ENCODE data around the gene ORAI3.

The ORAI3 gene

DNA sequence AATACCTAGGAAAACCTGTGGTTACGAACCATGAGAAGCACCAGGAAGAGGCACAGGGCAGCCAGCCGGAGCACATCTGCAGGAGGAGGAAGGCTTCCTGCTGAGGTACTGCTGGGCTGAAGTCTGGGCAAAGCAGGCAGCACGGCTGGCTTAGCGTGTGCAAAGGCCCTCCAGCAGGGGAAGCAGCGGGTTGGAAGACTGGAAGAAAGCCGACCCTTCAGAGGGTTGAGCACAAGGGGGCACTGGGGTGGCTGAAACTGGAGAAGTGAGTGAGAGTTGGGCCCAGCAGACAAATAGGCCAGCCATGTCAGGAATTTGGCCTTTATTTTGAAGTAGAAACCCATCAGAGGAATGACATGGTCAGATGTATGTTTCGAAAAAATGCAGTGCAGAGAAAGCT, 24.0 kb downstream of the ORAI3 start:
- DNase-seq = no peak

DNA sequence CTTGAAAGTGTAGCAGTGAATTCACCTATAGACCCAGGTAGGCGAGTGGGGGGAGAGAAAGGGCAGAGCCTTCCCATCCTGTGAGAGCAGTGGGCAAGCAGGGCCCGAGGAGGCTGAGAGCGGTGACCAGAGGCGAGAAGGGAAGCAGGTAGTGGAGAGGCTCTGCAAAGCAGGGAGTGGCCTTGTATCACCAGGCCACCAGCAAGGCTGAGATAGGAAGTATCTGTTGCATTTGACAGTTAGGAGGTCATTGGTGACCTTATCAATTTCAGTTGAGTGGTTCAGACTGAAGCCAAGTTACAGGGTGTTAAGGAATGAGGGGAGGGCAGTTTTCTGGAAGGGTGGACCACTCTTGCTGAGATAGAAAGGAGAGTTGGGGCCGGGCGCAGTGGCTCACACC, 25.5 kb downstream of the ORAI3 start:
- no peak for DNase-seq

DNA sequence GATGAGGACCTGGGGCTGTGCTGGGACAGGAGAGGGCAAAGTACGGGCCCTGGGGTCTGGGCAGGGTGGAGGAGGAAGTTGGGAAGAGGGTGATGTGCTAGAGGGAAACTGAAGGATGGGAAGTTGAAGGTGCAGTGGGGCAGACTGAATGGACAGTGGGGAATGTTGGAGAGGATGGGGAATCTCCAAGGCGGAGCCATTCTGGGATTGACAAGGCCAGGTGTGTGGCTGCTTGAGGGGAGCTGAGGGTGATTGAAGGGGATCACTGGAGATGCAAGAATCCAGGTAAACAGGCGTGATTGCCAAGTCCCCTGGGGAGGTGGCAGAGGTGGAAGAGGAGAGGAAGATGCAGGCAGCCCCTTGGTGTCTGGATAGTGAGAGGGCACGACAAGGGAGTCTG, 27.6 kb downstream of the ORAI3 start:
- no peak for DNase-seq

DNA sequence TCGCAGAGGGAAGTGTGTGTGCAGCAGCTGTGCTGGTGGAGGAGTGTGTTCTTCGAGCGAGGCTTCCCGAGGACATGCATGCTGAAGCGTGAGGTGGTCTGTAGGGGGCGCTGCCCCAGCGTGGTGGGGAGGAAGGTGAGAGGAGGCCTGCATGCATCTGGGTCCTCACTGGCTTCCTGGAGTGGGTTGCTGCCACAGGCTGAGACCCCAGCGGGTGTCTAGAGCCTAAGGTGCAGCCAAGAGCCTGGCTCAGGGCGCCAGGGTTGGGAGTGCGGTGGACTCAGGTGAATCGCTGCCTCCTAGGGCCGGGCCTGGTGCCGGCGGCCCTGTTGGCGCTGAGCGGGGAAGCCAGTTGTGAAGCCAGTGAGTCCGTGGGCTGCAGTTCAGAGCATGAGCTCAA, 28.6 kb downstream of the ORAI3 start:
- no peak for DNase-seq

DNA sequence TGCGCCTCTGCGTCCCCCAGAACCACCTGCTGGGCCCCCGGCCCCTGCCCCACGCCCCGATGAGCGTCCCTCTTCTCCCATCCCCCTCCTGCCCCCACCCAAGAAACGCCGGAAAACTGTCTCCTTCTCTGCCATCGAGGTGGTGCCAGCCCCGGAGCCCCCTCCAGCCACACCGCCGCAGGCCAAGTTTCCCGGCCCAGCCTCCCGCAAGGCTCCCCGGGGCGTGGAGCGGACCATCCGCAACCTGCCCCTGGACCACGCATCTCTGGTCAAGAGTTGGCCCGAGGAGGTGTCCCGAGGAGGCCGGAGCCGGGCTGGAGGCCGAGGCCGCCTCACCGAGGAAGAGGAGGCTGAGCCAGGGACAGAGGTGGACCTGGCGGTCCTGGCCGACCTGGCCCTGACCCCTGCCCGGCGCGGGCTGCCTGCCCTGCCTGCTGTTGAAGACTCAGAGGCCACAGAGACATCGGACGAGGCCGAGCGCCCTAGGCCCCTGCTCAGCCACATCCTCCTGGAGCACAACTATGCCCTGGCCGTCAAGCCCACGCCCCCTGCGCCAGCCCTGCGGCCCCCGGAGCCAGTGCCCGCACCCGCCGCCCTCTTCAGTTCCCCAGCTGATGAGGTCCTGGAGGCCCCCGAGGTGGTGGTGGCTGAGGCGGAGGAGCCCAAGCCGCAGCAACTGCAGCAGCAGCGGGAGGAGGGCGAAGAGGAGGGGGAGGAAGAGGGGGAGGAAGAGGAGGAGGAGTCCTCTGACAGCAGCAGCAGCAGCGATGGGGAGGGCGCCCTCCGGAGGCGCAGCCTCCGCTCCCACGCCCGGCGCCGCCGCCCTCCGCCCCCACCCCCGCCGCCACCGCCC, 30.5 kb downstream of the ORAI3 start:
- DNase-seq = no peak

DNA sequence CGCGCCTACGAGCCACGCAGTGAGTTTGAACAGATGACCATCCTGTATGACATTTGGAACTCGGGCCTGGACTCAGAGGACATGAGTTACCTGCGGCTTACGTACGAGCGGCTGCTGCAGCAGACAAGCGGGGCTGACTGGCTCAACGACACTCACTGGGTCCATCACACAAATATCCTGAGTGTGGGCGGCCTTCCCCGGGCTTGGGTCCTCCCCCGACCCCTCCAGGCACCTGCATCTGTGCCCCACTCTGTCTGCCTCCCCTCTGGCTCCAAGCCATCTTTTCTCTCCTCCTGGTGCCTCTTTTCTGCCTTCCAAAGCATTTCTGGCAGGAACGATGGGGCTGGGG, 31.1 kb downstream of the ORAI3 start:
- DNase-seq = no peak

DNA sequence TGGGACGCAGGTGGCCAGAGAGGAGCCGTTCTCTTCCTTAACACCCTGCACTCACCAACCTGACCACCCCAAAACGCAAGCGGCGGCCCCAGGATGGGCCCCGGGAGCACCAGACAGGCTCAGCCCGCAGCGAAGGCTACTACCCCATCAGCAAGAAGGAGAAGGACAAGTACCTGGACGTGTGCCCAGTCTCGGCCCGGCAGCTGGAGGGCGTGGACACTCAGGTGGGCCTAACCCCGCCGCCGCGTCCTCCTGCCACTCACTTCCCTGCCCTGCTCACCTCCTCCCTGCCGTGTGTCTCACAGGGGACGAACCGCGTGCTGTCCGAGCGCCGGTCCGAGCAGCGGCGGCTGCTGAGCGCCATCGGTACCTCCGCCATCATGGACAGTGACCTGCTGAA, 31.6 kb downstream of the ORAI3 start:
- no peak for DNase-seq

DNA sequence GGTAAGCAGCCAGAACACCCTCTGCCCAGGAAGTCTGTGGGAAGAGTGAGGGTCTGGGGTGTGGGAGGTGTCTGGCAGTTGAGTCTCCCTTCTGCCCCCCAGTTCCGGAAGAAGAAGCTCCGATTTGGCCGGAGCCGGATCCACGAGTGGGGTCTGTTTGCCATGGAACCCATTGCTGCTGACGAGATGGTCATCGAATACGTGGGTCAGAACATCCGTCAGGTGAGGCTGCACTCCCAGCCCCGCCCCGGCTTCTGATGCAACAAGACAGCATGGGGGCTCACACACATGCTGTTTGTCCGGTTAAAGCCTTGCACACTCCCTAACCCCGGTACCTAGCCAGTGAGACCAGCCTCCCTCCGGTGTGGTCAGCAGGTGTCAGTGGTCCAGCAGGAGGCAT, 32.1 kb downstream of the ORAI3 start:
- DNase-seq = no peak

DNA sequence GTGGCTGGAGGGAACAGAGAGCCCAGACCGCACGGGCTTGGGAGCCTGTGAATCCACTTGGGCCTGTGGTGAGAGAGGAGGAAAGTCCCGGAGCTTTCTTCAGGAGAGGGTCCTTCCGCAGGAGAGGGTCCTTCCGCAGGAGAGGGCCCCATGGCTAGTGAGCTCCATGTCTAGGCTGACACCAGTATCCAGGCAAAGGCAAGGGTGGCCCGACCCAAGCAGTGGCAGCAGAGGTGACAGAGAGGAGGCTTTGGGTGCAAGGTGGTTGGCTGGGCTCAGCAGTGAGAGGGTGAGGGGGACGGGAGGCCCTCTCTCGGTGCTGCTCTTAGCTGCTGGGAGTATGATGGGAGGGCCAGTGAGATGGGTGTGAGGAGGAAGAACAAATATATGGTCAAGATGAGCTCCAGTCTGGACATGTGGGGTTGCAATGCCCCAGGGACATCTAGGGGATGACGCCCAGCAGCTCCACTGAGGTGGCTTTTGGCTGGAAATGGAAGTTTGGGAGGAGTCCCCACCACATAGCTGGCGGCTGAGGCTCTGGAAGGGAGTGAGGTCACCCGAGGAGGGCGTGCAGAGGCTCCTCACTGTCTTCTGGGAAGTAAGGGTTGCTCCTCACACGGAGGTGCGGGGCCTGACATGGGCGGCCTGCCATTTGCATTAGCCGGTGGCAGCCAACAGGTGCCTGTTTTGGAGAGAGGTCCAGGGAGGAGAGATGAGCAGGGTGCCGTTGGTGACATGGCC, 33.9 kb downstream of the ORAI3 start:
- no peak for DNase-seq

DNA sequence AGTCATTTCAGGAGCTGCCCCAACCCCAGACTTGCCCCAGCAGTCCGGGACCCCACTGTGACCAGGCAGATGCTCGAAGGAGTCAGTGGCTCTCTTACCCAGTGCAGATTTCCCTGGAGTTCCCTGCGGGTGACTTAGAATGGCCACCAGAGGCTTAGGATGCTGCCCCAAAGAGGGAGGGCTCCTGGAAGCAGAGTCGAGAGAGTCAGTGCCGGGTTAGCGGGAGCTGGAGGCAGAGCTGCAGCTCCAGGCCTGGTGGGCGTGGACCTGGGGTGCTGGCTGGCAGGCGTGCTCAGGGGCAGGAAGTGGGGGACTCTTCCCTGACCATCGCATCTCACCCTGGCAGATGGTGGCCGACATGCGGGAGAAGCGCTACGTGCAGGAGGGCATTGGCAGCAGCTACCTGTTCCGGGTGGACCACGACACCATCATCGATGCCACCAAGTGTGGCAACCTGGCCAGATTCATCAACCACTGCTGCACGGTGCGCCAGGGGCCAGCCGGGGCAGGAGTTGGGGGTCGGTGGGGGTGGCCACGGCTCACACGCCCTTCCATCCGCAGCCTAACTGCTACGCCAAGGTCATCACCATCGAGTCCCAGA, 34.5 kb downstream of the ORAI3 start:
- DNase-seq = no peak

DNA sequence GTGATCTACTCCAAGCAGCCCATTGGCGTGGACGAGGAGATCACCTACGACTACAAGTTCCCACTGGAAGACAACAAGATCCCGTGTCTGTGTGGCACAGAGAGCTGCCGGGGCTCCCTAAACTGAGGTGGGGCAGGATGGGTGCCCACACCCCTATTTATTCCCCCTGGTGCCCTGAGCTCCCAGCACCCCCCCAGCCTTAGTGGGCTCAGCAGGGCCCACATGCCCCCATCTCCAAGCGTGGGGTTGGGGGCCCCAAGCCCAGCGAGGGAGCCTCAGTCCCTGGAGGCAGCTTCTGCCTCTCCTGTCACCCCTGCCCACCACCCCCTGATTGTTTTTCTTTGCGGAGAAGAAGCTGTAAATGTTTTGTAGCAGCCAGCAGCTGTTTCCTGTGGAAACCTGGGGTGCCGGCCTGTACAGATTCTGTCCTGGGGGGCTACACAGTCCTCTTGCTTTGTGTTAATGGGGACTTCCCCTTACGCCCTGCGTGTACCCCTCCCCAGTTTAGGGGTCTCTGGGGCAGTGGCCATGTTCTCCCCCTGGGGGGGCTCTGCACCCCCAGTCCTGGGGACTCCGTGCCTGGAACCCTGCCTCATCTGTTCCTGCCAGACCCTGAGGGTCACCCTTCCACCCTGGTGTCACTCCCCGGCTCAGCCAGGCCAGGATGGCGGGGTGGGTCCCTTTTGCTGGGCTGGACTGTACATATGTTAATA, 35.2 kb downstream of the ORAI3 start:
- DNase-seq = no peak

DNA sequence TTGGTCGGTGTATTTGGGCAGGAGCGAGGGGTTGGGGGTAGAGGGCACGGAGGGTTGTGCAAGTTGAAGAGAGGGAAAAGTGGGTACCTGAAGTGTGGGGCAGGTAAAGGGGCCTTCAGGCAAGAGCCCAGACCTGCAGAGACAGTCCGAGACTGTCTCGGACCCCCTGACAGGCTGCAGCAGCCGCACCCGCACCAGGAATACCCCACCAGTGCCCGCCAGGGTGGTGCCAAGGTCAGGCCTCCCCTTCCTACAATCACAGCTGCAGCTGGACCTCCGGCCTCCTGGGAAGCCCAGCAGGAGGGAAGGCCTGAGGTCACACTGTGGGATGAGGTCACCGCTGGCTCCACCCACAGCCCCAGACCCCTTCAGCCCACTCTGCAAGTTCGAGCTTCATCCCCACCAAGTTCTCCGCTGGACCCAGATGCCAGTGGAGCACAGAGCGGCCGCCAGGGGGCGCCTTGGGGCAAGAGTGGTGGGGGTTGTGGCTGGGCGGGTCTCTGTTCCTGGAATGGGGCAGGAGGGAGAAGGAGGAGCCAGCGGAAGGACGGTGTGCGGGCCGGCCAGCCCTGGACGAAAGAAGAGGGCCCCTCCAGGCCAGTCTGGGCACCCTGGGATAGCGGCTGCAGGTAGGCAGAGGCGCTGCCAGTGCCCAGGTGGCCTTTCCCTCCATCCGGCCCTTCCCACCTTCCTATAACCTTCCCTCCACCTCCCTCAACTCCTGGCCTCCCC, 36.0 kb downstream of the ORAI3 start, which contains the start of gene HSD3B7:
Gene HSD3B7, plus strand, starts transcription at position 539 of the 732 bp plus-strand sequence. CDS start 452 bp downstream, outside the sequence.
- peak; percentile 69 to 76 for DNase-seq

DNA sequence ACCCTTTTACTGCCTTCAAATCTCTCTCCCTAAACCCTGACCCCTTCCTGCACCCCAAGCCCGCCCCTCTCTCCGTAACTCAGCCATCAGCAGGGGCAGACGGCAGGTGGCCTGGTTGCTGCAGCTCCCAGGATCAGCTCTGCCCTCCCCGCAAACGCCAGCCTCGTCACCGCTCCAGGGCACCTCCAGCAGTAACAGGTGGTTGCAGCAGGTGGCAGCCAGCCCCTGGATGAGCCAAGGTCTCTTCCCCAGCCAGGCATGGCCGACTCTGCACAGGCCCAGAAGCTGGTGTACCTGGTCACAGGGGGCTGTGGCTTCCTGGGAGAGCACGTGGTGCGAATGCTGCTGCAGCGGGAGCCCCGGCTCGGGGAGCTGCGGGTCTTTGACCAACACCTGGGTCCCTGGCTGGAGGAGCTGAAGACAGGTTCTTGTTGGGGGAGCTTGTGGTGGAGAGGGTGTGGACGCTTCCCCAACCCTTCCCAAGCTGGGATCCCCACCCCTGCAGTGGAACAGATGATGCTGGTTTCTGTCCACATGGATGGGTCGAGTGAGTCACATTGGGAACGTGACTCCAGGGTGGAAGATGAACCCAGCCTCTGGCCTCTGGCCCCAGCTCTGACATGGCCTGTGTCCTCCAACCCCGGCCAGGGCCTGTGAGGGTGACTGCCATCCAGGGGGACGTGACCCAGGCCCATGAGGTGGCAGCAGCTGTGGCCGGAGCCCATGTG, 36.7 kb downstream of the ORAI3 start:
- DNase-seq = peak; percentile 74 to 87

DNA sequence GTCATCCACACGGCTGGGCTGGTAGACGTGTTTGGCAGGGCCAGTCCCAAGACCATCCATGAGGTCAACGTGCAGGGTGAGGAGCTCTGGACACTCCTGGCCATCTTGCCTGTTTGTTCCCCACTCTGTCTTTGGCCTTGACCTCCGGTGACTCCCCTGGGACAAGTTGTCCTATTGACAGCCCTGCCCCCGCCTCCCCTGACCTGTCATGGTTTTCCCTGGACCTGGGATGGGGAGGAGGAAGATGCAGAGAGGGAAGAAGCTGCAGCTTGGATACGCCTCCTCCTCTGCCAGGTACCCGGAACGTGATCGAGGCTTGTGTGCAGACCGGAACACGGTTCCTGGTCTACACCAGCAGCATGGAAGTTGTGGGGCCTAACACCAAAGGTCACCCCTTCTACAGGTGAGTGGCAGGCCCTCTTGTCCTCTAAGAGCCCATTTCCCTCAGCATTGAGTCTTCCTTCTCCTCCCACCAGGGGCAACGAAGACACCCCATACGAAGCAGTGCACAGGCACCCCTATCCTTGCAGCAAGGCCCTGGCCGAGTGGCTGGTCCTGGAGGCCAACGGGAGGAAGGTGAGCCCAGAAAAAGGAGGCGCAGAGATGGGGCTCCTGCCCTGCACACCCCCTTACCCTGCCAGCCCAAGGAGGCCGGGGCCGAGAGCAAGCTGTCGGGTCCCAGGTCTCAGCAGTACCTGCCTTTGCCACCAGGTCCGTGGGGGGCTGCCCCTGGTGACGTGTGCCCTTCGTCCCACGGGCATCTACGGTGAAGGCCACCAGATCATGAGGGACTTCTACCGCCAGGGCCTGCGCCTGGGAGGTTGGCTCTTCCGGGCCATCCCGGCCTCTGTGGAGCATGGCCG, 37.5 kb downstream of the ORAI3 start:
- DNase-seq = no peak

DNA sequence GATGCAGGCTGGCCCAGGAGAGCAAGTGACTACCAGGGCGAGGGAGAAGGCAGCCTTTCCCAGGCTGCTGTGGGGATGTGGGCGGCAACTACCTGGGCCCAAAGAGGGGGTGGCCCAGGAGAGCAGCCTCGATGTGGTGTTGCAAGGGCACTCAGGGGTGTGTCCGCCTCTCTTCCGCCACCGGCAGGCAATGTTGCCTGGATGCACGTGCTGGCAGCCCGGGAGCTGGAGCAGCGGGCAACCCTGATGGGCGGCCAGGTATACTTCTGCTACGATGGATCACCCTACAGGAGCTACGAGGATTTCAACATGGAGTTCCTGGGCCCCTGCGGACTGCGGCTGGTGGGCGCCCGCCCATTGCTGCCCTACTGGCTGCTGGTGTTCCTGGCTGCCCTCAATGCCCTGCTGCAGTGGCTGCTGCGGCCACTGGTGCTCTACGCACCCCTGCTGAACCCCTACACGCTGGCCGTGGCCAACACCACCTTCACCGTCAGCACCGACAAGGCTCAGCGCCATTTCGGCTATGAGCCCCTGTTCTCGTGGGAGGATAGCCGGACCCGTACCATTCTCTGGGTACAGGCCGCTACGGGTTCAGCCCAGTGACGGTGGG, 38.8 kb downstream of the ORAI3 start:
- no peak for DNase-seq

DNA sequence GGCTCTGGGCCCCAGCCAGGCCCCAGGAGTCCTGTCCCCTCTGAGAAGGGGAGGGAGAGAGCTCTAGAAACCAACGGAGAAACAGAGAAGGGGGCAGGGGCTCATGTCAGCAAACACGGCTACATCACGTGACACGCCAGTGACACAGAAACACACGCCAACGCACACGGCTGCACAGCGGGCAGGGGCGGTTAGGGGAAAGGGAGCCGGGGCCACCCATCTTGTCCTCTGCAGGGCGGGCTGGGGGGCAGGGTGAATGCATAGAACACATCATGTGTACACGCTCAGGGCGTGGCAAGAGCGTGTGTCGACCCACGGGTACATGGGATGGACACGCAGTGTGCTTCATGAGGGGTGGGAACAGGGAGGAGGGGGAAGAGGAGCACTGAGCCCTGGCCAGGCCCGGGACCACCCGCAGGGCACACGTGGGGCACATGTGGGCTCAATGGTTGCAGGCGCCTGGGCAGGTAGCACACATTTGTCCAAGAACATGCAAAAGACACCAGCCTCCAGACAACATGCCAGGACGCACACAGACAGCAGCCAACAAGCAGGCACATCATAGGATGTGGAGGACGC, 40.7 kb downstream of the ORAI3 start:
- no peak for DNase-seq

DNA sequence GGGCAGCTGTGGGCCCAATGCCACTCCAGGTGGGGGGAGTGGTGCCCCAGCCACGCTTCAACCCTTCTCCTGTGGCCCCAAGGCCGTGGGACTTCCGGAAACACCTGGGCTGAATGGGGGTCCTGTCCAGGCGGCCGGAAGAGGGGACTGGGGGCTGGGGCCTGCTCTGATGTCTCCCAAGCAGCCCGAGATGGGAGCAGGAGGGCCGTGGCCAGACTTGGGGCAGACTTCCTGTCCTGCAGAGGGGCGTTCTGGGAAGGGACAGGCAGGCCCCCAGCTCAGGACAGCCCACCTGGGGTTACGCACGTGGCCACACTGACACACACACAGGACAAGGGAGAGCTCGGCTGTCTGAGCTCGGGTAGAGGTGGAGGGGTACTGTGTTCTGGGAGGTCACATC, 41.2 kb downstream of the ORAI3 start:
- no peak for DNase-seq

DNA sequence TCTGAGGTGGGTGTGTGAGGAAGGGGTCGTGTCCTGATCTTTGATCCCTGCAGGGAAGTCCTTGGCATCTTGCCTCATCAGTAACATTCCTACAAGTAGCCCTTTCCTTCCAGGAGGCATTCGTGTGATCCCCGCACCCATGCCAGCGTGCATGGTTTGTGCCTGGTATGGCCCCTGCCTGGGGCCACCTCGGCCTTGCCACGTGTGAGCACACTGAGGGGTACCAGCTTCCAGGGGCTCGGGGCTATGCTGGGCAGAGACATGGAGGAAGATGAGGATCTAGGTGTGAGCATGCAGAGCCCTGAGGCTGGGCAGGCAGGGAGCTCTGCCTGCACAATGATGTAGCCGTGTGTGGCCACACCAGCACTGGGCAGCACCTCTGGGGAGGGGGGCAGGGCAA, 42.2 kb downstream of the ORAI3 start:
- DNase-seq = no peak

DNA sequence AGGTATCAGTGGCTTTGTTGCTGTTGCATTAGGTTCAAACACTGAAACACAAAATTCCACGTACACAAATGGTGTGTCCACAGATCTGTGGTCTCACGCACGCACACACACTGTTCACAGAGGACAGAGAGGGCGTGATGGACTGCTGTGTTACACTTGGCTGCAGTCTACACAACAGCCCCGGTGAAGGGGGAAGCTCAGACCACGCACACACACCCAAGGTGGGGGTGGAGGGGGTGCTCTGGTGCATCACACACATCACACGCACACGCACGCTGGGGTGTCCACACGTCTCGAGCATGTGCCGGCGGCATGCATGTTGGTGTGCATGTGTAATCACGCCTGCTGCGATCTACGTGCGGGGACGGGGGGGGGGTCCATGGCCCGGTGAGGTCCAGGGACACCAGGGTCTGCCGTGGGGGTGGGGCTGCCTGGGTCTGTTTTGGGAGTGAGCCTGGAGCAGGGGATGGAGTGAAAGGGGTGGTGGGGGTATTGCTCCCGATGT, 43.5 kb downstream of the ORAI3 start:
- no peak for DNase-seq

Measured in SHP77 (cell line).